GM21360 (cell line): ENCODE measurements around the gene GOLPH3.
"Not testable (repeated sequence)": the region's sequence is repeated elsewhere in the genome, so short reads cannot be mapped to it uniquely, and the experiment has no call there.

ENCODE experiments used
- ATAC-seq: cut with Tn5 transposase; IDR thresholded peaks from one replicate; pipeline ENCODE4 v1.9.1; 2021; ENCODE audit warnings: mild to moderate bottlenecking, moderate library complexity; ENCODE audit not compliant: unreplicated experiment

The GOLPH3 gene

DNA sequence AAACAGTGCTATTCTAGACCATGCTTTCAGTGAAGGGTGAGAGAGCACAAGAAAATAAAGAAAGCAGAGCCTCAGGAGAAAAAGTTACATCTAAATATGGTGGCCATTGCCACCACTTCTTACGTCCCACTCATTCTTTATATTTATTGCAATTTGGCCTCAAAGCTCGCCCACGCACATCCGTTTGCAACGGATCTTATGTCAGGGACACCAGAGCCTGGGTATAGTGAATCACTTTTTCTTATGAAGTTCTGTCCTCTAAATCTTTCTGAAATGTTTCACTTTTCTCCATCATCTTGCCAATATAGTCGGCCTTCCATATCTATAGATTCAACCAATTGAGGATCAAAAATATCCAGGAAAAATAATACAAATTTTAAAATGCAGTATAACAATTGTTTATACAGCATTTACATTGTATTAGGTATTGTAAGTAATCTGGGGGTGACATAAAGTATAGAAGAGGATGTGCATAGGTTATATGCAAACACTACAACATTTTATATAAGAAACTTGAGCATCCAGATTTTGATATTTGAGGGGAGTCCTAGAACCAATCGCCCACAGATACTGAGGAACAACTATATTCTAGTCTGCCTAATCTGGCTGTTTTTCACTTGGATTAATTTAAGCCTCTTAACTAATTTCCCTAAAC lies 35.2 kb downstream of the GOLPH3 start:
- no peak for ATAC-seq

DNA sequence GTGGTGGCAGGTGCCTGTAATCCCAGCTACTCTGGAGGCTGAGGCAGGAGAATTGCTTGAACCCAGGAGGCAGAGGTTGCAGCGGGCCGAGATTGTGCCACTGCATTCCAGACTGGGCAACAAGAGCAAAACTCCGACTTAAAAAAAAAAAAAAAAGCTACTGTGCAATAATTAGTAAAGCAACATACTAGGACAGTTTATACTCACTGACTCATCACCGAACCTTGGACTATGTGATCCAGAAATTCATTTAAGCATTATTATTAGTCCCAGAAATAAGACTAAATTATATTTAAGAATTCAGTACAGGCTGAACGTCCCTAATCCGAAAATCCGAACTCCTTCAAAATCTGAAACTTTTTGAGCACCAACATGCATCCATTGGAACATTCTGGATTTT lies 37.8 kb downstream of the GOLPH3 start:
- no peak for ATAC-seq

DNA sequence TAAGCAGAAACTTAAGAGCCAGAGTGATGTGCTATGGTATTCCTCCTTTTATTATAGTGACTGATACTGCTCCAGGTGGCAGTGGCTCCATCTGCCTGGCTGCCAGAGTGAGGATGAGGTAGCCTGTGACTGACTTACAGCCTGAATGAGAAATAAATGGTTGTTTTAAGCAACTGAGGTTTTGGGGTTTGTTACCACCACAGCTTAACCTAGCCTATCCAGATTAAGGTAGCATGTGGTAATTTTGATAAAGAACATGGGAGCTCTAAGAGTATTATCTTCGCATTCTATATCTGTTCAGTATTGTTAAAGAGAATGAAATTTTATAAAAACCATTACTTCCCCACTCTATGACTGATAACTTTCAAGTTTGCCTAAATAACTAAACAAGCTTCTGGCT lies 39.0 kb downstream of the GOLPH3 start:
- no peak for ATAC-seq

DNA sequence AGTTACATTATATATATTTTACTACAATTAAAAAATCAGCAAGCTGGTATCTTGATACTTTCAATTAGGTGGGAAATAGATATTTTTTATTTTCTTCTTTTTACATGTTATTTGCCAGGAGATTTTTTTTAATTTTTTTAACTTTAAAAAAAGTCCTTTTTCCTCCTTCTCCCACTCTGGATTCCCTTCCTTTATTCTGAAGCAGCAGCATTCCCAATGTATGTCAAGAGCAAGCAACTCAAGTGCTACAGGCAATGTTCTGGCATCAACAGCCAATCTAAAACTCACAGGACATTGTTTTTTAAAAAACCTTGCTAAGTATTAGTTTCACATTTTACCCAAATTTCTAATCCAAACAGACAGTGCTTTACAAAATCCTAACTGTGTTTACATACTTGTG lies 41.4 kb downstream of the GOLPH3 start:
- no peak for ATAC-seq

DNA sequence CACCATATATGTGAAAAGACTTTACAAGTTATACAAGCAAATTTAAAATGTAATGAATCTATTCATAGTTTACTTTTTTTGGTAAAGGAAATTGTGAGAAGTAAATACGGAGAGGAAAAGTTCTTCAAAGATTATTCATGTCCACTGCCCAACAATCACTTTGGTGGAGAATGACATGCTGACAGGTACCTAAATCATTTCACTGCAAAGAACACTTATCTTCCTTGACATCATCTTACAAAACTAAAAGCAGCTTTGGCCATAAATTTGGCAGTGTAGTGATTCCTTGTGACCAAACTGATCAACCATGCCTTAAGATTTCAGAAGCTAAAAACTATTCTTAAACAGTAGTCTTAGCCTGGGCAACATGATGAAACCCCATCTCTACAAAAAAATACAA lies 42.5 kb downstream of the GOLPH3 start:
- no peak for ATAC-seq

DNA sequence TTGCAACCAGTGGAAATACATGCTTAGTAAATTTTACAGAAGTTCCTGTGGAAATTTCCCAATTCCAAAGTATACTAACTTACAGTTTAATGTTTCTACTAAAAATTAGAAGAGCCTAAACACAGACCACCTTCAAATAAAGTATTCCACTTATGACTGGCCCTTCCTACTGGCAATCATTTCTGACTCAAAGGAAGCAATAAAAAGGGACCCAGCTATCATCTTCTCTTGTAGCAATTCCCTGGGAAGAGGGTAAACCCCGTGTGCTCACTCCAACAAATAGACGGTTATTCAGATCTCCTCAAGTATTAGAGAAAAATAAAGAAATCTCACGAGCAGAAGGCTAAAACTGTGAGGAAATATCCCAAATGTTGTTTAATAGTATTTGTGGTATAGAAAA lies 43.3 kb downstream of the GOLPH3 start:
- no peak for ATAC-seq

DNA sequence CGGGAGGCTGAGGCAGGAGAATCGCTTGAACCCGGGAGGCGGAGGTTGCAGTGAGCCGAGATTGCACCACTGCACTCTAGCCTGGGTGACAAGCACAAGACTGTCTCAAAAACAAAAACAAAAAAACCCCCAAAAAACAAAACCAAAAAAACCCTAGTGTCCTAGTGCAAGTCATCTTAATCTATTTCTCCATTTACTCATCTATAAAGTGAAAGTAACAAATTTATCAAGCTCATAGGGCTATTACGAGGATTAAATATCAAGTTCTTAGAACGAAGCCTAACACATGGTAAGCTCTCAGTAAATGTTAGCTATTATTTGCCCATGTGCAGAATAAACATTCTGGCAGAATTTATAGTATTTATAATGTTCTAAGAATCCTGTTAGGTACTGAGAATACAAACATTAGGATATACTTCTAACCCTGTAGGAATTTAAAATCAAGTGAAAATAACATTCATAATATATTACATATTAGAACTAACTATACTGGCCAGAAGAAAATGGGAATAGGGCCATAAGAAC lies 45.0 kb downstream of the GOLPH3 start:
- no peak for ATAC-seq

DNA sequence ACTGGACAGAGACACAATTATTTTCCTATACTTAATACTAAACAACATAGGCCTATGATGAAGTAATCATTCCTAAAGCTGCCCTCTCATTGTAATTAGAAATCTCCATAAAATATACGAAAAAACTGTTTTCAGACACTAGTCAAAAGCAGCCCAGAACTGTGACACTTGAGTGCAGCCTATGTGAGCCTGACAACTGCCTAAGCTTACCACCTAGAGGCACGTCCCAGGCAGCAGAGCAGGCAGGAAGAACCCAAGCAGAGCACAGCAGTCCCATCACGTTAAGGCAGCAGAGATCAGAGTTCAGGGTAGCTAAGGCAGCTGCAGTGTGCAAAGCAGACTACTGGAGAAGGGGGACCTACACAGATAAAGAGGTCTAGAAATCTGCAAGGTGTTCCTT lies 46.4 kb downstream of the GOLPH3 start:
- no peak for ATAC-seq

DNA sequence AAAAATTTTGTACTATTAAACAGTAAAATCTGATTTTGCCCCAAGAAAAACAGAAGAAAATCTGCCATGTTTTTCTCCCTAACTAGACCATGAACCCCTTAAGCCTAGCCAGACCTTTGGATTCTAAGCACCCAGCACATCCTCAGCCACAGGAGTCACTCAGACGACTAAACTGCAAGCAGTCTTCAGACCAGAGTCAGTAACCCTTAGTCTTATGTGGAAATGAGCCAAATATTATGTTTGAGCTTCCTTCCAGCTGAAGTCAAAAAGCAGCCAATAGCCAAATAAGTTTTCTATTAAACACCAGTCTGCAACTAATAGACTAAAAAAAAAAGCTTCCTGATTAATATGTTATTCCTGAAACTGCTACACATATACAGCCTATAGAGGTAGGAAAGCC lies 47.4 kb downstream of the GOLPH3 start:
- no peak for ATAC-seq

DNA sequence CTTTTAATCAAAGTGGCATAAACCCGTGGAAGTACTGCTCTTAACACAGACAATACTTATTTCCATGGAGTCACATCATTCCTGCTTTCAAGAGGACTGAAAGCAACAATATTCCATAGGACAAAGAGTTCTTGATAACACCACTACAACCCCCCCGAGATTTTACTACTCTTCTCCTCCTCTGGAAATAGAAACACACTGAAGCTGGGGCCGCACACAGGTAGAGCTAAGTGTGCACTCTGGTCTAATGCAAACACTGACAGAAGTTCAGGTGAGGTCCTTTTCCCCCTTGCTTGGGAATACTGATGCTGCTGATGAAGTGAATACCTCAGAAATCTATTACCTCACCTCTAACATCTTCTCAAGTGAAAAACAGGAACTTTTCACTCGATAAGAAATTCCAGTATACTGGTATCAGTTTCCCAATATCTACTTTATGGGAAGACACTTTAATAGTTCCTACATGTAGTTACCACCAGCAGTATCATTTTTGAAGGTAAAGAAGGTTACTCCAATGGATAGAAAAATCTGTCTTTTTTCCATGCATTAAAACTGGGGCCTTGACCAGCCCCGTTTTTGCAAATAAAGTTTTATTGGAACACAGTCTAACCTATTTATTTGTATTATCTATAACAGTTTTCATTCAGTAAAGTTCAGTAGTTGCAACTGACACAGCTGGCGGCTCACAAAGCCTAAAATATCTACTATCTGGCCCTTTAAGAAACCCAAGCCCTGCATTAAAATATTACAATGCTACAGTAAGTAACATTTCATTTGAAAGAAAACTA lies 50.0 kb downstream of the GOLPH3 start:
- ATAC-seq, result no peak

DNA sequence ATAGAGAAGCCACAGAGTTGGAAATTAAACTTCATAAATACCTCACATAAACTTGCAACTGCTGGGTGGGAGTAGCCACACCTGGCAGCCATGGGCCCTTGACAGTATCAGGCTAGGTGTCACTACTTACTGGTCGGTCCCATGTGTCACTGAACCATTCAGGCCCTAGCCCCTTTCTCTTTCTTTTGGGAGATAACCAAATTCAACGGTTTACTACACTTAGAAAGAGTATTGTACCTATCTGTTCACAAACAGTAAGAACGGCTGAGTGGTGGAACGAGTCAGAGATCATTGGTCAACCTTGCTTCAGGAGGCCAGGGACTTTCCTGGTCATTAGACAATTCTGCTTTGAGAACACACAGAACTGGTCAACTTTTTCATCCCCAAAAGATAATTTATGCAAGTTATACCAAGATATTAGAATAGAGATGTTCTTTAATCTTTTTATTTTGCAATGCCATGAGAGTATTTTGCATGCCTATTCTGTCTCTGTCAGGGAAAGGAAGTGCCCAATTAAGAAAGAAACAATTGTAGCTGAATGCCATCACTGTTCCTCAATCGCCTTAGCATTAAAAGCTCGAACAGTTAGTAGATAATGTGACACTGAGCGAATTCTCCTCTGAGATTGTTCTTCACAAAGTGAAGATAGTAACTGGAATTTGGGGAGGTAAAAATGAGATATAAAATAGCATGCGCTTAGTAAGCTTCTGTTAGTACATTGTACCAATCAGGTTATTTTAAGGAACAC lies 50.9 kb downstream of the GOLPH3 start:
- ATAC-seq, result no peak

DNA sequence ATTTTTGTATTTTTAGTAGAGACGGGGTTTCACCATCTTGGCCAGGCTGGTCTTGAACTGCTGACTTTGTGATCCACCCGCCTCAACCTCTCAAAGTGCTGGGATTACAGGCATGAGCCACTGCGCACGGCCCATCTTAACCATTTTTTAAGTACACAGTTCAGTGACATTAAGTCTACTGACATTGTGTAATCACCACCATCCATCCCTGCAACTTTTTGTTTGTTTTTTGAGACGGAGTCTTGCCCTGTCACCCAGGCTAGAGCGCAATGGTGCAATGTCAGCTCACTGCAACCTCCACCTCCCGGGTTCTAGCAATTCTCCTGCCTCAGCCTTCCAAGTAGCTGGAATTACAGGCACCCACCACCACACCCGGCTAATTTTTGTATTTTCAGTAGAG lies 55.2 kb downstream of the GOLPH3 start:
- not testable (repeated sequence) for ATAC-seq

DNA sequence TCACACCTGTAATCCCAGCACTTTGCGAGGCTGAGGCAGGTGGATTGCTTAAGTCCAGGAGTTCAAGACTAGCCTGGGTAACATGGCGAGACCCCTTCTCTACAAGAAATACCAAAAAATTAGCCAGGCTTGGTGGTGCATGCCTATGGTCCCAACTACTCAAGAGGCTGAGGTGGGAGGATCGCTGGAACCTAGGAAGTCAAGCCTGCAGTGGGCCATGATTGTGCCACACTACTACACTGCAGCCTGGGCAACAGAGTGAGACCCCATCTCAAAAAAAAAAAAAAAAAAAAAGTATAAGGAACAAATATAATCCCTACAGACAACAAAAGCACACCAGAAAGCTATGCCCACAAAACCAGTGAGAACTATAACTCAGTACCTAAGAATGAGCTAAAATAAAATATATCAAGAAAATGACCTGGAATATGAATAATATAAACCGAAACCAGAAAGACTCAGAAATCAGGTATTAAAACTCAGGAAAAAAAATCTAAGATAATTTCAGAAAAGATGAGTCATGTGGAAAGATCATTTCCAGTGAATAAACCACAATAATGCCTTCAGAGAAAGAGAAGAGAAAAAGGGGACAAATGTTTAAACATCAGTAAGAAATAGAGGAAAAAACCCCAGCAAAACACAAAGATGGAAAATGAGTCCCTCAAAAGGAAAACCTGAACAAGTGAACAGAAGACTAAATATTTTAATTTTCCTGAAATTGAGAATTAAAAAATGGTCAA lies 57.4 kb downstream of the GOLPH3 start:
- no peak for ATAC-seq

DNA sequence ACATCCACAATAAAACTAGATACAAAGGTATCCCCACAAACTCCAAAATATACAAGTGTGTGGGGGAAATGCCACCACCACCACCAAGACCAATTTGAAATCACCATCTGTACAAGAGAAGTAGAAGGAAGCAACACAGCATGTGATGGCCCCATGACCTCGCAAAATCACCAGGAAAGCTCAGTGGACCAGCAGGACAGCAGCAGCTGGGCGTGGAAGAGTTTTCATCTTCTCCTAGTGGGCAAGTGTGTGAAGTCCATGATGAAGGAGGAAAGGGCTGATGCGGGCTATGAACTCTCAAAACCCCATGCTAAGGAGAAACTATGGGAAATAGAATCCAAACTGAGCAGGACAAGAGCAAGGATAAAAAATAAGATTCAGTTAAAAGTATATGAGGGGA lies 58.1 kb downstream of the GOLPH3 start:
- ATAC-seq, result no peak

DNA sequence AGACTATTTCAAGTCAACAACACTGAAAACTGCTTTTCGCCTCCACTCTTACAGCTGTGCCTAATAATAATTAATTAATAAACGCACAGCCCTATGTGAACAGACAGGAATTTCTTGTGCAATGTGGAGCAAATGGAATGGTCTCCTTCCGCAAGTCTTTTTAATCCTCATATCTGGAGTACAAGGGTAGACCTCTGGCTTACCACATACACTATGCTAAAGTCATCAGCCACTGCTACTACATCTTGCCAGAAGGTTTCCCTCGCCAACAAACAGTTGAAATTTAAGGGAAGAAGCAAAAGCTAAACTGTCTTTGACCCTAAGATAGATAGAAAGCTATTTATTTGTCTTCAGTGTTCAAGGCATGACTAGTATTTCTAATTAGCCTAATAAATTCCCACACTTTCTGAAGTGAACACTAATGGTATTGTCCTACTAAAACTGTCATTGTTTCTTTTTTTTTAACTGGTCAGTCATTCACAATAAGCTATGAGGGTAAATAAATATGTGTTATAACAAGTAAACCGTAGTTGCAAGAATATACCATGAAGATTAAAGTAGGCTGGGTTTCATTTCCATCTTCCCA lies 63.9 kb downstream of the GOLPH3 start:
- ATAC-seq, result no peak

DNA sequence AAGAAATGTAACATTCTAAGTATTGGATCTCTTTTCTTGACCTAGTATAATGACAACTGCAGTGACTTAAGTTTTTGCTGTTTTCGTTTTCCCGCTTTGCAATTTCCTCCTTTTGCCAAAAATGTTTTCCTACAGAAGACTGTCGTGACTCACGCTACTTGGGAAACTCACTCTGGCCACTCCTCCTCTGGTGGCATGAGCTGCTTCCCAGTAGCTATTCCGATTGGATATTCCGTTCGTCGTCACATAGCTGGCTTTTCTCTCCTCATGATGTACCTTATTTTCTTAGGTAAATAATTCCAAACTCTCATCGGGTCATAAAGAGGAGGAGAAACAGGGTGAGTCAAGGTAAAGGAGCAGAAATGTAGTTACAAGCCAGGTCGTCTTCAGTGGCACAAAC lies 64.9 kb downstream of the GOLPH3 start:
- ATAC-seq, result no peak

DNA sequence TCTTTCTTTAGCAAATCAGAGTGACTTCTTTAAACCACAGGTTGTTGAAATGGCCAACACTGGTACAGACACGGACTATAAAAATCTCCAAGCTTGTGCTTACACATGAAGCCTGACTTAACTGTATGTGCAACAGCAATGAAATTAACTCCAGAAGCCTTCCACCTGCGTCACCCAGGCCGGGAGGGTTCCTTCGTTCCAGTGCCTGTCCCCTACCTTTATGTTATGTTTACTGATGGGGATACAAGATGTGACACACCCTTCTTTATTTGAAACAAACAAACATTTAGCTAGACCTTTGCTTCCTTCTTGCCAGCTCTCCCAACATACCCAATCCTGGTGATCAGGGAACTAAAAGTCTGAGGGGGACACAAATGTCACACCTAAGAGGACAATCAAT lies 66.0 kb downstream of the GOLPH3 start:
- ATAC-seq, result no peak

DNA sequence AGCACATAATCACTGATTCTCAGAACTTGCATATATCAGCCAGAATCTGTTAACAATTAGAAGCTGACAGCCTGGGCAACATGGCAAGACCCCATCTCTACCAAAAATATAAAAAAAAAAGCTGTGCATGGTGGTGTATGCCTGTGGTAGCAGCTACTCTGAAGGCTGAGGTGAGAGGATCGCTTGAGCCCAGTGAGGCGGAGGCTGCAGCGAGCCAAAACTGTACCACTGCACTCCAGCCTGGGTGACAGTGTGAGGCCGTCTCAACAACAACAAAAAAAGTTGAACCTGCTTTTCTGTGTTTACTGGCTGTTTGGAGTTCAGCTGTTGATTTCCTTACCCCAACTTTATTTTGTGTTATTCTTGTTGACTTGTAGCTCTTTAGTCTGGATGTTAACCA lies 66.8 kb downstream of the GOLPH3 start:
- no peak for ATAC-seq

DNA sequence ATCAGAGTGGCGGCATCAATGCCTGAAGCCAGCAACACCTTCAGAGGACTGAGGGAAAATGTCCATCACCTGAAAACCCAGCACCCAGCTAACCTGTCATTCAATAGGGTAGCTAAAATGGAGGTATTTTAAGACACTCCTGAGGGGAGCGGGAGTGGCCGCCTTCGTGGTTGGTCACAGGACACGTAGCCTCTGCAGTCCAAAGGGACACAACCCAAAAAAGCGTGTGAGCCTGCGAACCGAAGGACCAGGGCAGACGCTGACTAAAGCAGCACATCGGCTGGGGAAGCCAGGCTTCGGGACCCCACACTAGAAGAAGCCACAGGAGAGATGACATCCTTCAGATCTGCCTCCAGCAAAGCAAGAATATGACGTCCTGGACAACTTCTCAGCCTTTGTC lies 70.6 kb downstream of the GOLPH3 start:
- no peak for ATAC-seq

DNA sequence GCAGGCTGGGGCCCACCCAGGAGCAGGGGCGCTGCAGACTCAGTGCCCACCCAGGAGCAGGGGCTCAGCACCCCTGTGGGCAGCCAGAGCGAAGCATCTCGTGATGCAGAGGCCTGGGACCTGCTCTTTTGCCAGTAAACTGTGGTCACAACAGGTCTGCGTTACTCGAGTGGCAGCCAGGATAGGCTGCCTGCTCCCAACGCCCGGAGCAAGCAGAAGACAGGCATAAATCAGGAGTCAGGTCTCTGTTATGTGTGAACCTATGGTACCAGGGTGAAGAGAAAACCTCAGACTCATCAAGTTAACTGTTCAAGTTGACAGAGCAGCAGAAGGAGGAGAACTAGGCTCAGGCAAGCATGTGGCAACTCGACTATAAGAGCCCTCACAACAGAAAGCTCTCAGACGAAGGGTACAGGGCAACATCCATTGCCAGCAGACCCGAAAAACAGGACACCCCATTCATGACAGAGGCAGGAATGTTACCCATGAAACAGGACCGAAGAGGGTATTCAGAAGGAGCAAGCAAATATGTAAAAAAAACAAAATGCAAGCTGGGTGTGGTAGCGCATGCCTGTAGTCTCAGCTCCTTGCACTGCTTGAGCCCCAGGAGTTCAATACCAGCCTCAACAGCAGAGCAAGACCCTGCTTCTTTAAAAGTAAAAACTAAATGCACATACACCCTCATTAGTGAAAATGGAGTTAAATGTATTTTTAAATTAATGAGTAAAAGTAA lies 71.7 kb downstream of the GOLPH3 start:
- ATAC-seq, result no peak
